Thymus (tissue), 11 donors: Measurements from ENCODE around the gene CLIC3. TPM values are rescaled to one million over a fixed set of nuclear protein-coding genes. Genes with fewer than 3 reads are reported as not detected.

Experiments used
- DNase-seq, 9 donors: peaks; one replicate each; pipeline ENCODE4 v3.0.0-alpha.2; 2013; ENCODE audit warnings: low spot score in 9 of 9, low read depth in 6 of 9, missing footprints in 1 of 9
- H3K27ac ChIP-seq, 2 donors: one replicate each; pipeline ENCODE4 v1.5.1; 2013; ENCODE audit warnings: control low read depth in 1 of 2, low read depth in 1 of 2, low read length in 1 of 2, mild to moderate bottlenecking in 1 of 2, moderate library complexity in 1 of 2
- H3K27me3 ChIP-seq, 2 donors: one replicate each; pipeline ENCODE4 v1.5.1; 2013; ENCODE audit warnings: low read length in 1 of 2; ENCODE audit not compliant: control insufficient read depth in 2 of 2, insufficient read depth in 1 of 2
- H3K36me3 ChIP-seq, 2 donors: one replicate each; pipeline ENCODE4 v1.5.1; 2013; ENCODE audit warnings: low read length in 1 of 2, mild to moderate bottlenecking in 1 of 2, moderate library complexity in 1 of 2; ENCODE audit not compliant: control insufficient read depth in 2 of 2, insufficient read depth in 2 of 2
- H3K4me1 ChIP-seq, 2 donors: one replicate each; pipeline ENCODE4 v1.5.1; 2013; ENCODE audit warnings: low read length in 2 of 2; ENCODE audit not compliant: control insufficient read depth in 2 of 2, insufficient read depth in 2 of 2
- H3K4me3 ChIP-seq, 2 donors: one replicate each; pipeline ENCODE4 v1.5.1; 2013; ENCODE audit warnings: low read length in 2 of 2, control low read depth in 1 of 2, mild to moderate bottlenecking in 1 of 2
- H3K9me3 ChIP-seq, 2 donors: one replicate each; pipeline ENCODE4 v1.5.1; 2013; ENCODE audit warnings: low read length in 1 of 2, mild to moderate bottlenecking in 1 of 2; ENCODE audit not compliant: control insufficient read depth in 2 of 2, insufficient read depth in 1 of 2
- WGBS: extraction: QIAGEN DNeasy Blood & Tissue Kit; methylation state at CpG from one replicate; pipeline ENCODE4 v1.1.7; 2013; 5-methylcytosine and 5-hydroxymethylcytosine counted together
- polyA plus RNA-seq: library from polyadenylated mRNA; stranded (reverse); fragments of 200-250 nt; gene quantifications from one replicate; pipeline ENCODE4 v1.2.3, GENCODE V29; 2013
- total RNA-seq: library from RNA; stranded (reverse); fragments of 120-200 nt; gene quantifications from one replicate; pipeline ENCODE4 v1.2.4, GENCODE V29; 2013
- donor health status: healthy.

The CLIC3 gene
- total and polyA plus RNA-seq, 2 donors: 13.6 to 44.6 TPM

GRCh38 chr9:136951541-136952320 lies 44.6 kb downstream of the CLIC3 start, which contains the start of gene LCN12:
LCN12 (plus strand) TSS chr9:136952273; CDS start chr9:136952328, 55 bp downstream.
- DNase-seq: no peak
- 94% methylated on average over 14 of the region's 14 CpGs for WGBS
- H3K9me3 ChIP-seq: no peaks in the 10 kb centered on the region

GRCh38 chr9:136950656-136951276 lies 45.6 kb downstream of the CLIC3 start:
- Histone ChIP-seq H3K27ac (peak overlapping the region; percentile 67 to 84), H3K4me3 (peak overlapping the region; percentile 66 to 85), H3K27me3 (no peaks in the 10 kb centered on the region), H3K9me3 (no peaks in the 10 kb centered on the region), H3K4me1 (peaks cover 7 to 38% of the 10 kb centered on the region in 2 donors), H3K36me3 (no peaks in the 10 kb centered on the region)
- 85% methylated on average over 9 of the region's 9 CpGs for WGBS
- DNase-seq: no peak

More at GRCh38 chr9:136951541-136952320, 44.6 kb downstream of the CLIC3 start, which contains the start of gene LCN12:
- Histone ChIP-seq H3K27ac (no peak within 1 kb of the TSS), H3K36me3 (no peaks in the 10 kb centered on the region), H3K4me1 (peaks cover 7 to 38% of the 10 kb centered on the region in 2 donors), H3K27me3 (no peaks in the 10 kb centered on the region), H3K4me3 (no peak within 1 kb of the TSS)

- no peaks in the 10 kb centered on the region for H3K27me3 ChIP-seq
- 9% methylated on average over 63 of the region's 63 CpGs for WGBS
- H3K36me3 ChIP-seq: no peaks in the 10 kb centered on the region
- H3K4me3 ChIP-seq: peak overlapping the region; percentile 66 to 85
- peak overlapping the region; percentile 67 to 84 for H3K27ac ChIP-seq
- H3K4me1 ChIP-seq: peaks cover 9 to 42% of the 10 kb centered on the region in 2 donors
- peak; percentile 85 to 98 (median 95) for DNase-seq
- no peaks in the 10 kb centered on the region for H3K9me3 ChIP-seq
Observed at GRCh38 chr9:136949817-136950655, 46.3 kb downstream of the CLIC3 start.

DNA sequence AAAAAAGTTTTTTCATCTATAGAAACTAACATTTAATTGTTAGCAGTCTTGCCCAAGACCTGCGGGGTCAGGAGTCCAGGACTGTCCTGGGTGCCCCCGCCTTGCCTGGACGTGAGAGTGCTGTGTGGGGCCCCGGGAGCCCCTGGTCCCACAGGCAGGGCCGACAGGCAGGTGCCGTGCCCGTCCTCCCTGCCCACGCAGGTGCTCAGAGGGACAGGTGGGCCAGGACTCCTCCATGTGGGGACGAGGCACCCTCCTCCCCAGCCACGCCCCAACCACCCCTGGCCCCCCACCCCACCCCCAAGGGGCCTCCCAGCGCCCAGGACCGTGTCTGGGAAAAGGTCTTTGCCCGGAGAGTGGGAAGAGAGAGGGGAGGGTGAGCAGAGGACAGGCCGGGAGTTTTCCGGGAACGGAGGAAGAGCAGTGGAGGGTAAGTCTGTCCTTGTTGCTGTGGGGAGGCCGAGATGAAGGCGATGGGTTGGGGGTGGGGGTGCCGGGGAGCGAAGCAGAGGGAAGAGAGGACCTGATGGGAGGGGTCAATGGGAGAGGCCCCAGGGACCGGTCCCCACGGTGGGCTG lies 47.0 kb downstream of the CLIC3 start:
- 15% methylated on average over 21 of the region's 22 CpGs for WGBS
- DNase-seq: peak in 1 of 9 donors; percentile 11
- H3K36me3 ChIP-seq: no peaks in the 10 kb centered on the region

GRCh38 chr9:136947955-136948510 lies 48.3 kb downstream of the CLIC3 start:
- no peak for DNase-seq
- Histone ChIP-seq H3K36me3 (peaks cover 0 to 4% of the 10 kb centered on the region in 2 donors), H3K4me1 (peaks cover 18 to 52% of the 10 kb centered on the region in 2 donors), H3K27me3 (no peaks in the 10 kb centered on the region), H3K4me3 (no peak overlapping the region), H3K9me3 (no peaks in the 10 kb centered on the region), H3K27ac (peak overlapping the region in 1 of 2 donors; percentile 3)
- WGBS: 75% methylated on average over 15 of the region's 15 CpGs

More for the DNA sequence above, 47.0 kb downstream of the CLIC3 start:
- Histone ChIP-seq H3K27ac (peak overlapping the region; percentile 67 to 77), H3K4me1 (peaks cover 11 to 46% of the 10 kb centered on the region in 2 donors), H3K9me3 (no peaks in the 10 kb centered on the region), H3K4me3 (peak overlapping the region; percentile 66 to 85), H3K27me3 (no peaks in the 10 kb centered on the region)

- Histone ChIP-seq H3K4me1 (peaks cover 22 to 56% of the 10 kb centered on the region in 2 donors), H3K9me3 (peaks cover 0 to under 1% of the 10 kb centered on the region in 2 donors), H3K27ac (no peak overlapping the region), H3K4me3 (no peak overlapping the region), H3K27me3 (no peaks in the 10 kb centered on the region), H3K36me3 (peaks cover 7 to 12% of the 10 kb centered on the region in 2 donors)
- DNase-seq: no peak
- 89% methylated on average over 26 of the region's 26 CpGs for WGBS
Observed at GRCh38 chr9:136947028-136947891, 49.1 kb downstream of the CLIC3 start.

DNA sequence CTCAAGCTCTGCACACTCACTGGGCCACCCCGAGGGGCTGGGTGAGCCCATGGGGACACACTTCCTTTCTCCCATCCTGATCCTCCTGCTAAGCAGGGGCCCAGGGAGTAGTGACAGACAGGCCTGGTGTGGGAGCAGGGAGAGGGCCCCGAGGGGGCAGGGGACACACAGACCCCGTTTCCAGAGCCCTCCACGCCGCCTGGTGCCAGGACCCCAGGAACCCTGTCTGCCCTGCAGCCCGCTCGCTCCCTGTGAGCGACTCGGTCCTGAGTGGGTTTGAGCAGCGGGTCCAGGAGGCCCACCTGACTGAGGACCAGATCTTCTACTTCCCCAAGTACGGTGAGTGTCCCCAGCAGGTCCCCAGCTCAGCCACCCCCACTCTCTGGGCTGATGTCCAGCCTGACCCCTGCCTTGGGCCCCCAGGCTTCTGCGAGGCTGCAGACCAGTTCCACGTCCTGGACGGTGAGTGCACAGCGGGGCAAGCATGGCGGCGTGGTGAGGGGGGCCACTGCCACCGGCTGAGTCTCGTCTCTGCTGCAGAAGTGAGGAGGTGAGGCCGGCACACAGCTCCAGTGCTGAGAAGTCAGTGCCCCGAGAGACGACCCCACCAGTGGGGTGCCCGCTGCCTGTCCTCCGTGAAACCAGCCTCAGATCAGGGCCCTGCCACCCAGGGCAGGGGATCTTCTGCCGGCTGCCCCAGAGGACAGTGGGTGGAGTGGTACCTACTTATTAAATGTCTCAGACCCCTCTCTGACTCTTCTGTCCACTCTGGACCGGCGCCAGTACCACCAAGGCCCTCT lies 49.9 kb downstream of the CLIC3 start:
- no peak overlapping the region for H3K27ac ChIP-seq
- peaks cover 22 to 48% of the 10 kb centered on the region in 2 donors for H3K4me1 ChIP-seq
- 92% methylated on average over 27 of the region's 27 CpGs for WGBS
- no peak for DNase-seq
- peaks cover 15 to 20% of the 10 kb centered on the region in 2 donors for H3K36me3 ChIP-seq
- H3K27me3 ChIP-seq: no peaks in the 10 kb centered on the region
- H3K4me3 ChIP-seq: no peak overlapping the region
- peaks cover 0 to 1% of the 10 kb centered on the region in 2 donors for H3K9me3 ChIP-seq
